ENCODE results near the gene ZNF260. TPM values are rescaled to one million over a fixed set of nuclear protein-coding genes. Genes with fewer than 3 reads are reported as not detected.

The ZNF260 gene
- total and polyA plus RNA-seq, 2 of the 13 experiments (the other 11 are each of a cell fraction or from before 2014, with no cell fraction given) = 2.8 to 10.5 TPM

- no peak for TF ChIP-seq ZNF609 (CRISPR knock-in tag; IDR thresholded peaks at IDR 0.05; ENCODE audit: borderline replicate concordance)
- TF ChIP-seq ZBTB44 (CRISPR knock-in tag; IDR thresholded peaks at IDR 0.05) = no peak
- no peak for TF ChIP-seq CAMTA2 (CRISPR knock-in tag; IDR thresholded peaks at IDR 0.05; ENCODE audit: borderline replicate concordance)
- TF ChIP-seq HNF1A (IDR thresholded peaks at IDR 0.05; ENCODE audit: low read depth) = no peak
- no peak for TF ChIP-seq HNF1A (CRISPR knock-in tag; IDR thresholded peaks at IDR 0.05; ENCODE audit: borderline replicate concordance)
- TF ChIP-seq SRSF1 (optimal IDR thresholded peaks at IDR 0.05; ENCODE audit: low read depth, low read length) = no peak
- TF ChIP-seq FOXJ3 (CRISPR knock-in tag; IDR thresholded peaks at IDR 0.05; ENCODE audit: borderline replicate concordance) = no peak
- TF ChIP-seq NFYC (CRISPR knock-in tag; IDR thresholded peaks at IDR 0.05) = no peak
- TF ChIP-seq TGIF2 (CRISPR knock-in tag; IDR thresholded peaks at IDR 0.05) = no peak
- TF ChIP-seq SMAD3 (CRISPR knock-in tag; IDR thresholded peaks at IDR 0.05) = no peak
- TF ChIP-seq ARID4A (CRISPR knock-in tag; IDR thresholded peaks at IDR 0.05; ENCODE audit: borderline replicate concordance) = no peak
- TF ChIP-seq FIP1L1 (IDR thresholded peaks at IDR 0.05; ENCODE audit: borderline replicate concordance, insufficient read depth, low read depth, low read length) = no peak
- TF ChIP-seq GATA4 (IDR thresholded peaks at IDR 0.05; ENCODE audit: borderline replicate concordance, low read depth) = no peak
Observed at GRCh38 chr19:36573895-36574720, 46.0 kb upstream of the ZNF260 start (continued).

Data from HepG2 (cell line).